OCI-LY1 (cell line): ENCODE measurements around the gene ZNF354C.

Source experiments
- H2AFZ ChIP-seq: fragments of 200-600 bp; sonication (generic), shearing (Covaris generic); 2 replicates; pipeline ENCODE4 v1.6.0; 2014; ENCODE audit warnings: antibody characterized with exemption, mild to moderate bottlenecking, low read length
- H3F3A ChIP-seq: fragments of 200-600 bp; sonication (generic), shearing (Covaris generic); 2 replicates; pipeline ENCODE4 v1.6.0; 2014; ENCODE audit warnings: mild to moderate bottlenecking, antibody characterized with exemption, low read length, moderate library complexity; ENCODE audit not compliant: insufficient read depth
- H3K27ac ChIP-seq: fragments of 200-600 bp; sonication (generic); 2 replicates; pipeline ENCODE4 v1.5.1; 2014; ENCODE audit warnings: low read length, mixed run types, mild to moderate bottlenecking, low read depth; ENCODE audit not compliant: poor library complexity, severe bottlenecking
- H3K27me3 ChIP-seq: fragments of 200-600 bp; sonication (generic); 2 replicates; pipeline ENCODE4 v1.6.0; 2014; ENCODE audit warnings: antibody characterized with exemption, mild to moderate bottlenecking, low read length, moderate library complexity; ENCODE audit not compliant: insufficient read depth
- H3K36me3 ChIP-seq: fragments of 200-600 bp; sonication (generic); 2 replicates; pipeline ENCODE4 v1.6.1; 2014; ENCODE audit warnings: mild to moderate bottlenecking, antibody characterized with exemption, low read length, moderate library complexity, mixed read lengths; ENCODE audit not compliant: insufficient read depth
- H3K4me1 ChIP-seq: fragments of 200-600 bp; sonication (generic); 2 replicates; pipeline ENCODE4 v1.5.1; 2014; ENCODE audit warnings: mild to moderate bottlenecking, low read length, moderate library complexity; ENCODE audit not compliant: insufficient read depth, severe bottlenecking
- H3K4me2 ChIP-seq: fragments of 200-600 bp; sonication (generic), shearing (Covaris generic); 2 replicates; pipeline ENCODE4 v1.6.1; 2014; ENCODE audit warnings: low read length
- H3K4me3 ChIP-seq: fragments of 200-600 bp; sonication (generic); 2 replicates; pipeline ENCODE4 v1.5.1; 2014; ENCODE audit warnings: low read length, low read depth, mild to moderate bottlenecking, mixed read lengths; ENCODE audit not compliant: poor library complexity, severe bottlenecking
- H3K79me2 ChIP-seq: fragments of 200-600 bp; shearing (Covaris generic); 2 replicates; pipeline ENCODE4 v1.6.1; 2016; ENCODE audit warnings: mixed run types, low read length, mixed read lengths; ENCODE audit not compliant: insufficient read depth
- H3K9ac ChIP-seq: fragments of 200-600 bp; sonication (generic), shearing (Covaris generic); 2 replicates; pipeline ENCODE4 v1.6.1; 2014; ENCODE audit warnings: mild to moderate bottlenecking, low read length, mixed read lengths
- H3K9me2 ChIP-seq: fragments of 200-600 bp; sonication (generic), shearing (Covaris generic); 2 replicates; pipeline ENCODE4 v1.6.1; 2014; ENCODE audit warnings: low read depth, mild to moderate bottlenecking, low read length, mixed read lengths
- H3K9me3 ChIP-seq: fragments of 200-600 bp; shearing (Covaris generic); 2 replicates; pipeline ENCODE4 v1.6.1; 2014; ENCODE audit warnings: low read length, mixed read lengths
- H4K20me1 ChIP-seq: fragments of 200-600 bp; sonication (generic), shearing (Covaris generic); 2 replicates; pipeline ENCODE4 v1.6.0; 2016; ENCODE audit warnings: mild to moderate bottlenecking, low read length; ENCODE audit not compliant: insufficient read depth
- CTCF ChIP-seq: fragments of 200-600 bp; sonication (generic), shearing (Covaris generic); IDR thresholded peaks from 2 replicates; pipeline ENCODE4 v1.5.1; 2017; ENCODE audit warnings: mild to moderate bottlenecking, antibody characterized with exemption, low read length, moderate library complexity, mixed read lengths
- EZH2 ChIP-seq: fragments of 200-600 bp; sonication (generic), shearing (Covaris generic); IDR thresholded peaks from 2 replicates; pipeline ENCODE4 v1.8.0; 2017; ENCODE audit warnings: borderline replicate concordance, mixed run types, mild to moderate bottlenecking, antibody characterized with exemption, low read length, moderate library complexity, mixed read lengths

ZNF354C gene

GRCh38 chr5:179123491-179124272, 63.5 kb downstream of the ZNF354C start:
- Histone ChIP-seq H3K4me3 (no peak overlapping the region), H3K4me2 (no peak overlapping the region), H3K9me2 (no peaks in the 10 kb centered on the region), H3K27ac (no peak overlapping the region), H3K36me3 (no peaks in the 10 kb centered on the region), H3K4me1 (no peaks in the 10 kb centered on the region), H3K9me3 (no peaks in the 10 kb centered on the region), H3K27me3 (no peaks in the 10 kb centered on the region), H3K9ac (no peak overlapping the region), H2AFZ (no peak overlapping the region), H3K79me2 (no peaks in the 10 kb centered on the region), H4K20me1 (no peaks in the 10 kb centered on the region), H3F3A (no peaks in the 10 kb centered on the region)
- TF ChIP-seq EZH2 = no peak
- TF ChIP-seq CTCF = no peak

- Histone ChIP-seq H3F3A (no peaks in the 10 kb centered on the region), H4K20me1 (no peaks in the 10 kb centered on the region), H3K27me3 (no peaks in the 10 kb centered on the region), H3K4me3 (no peak overlapping the region), H3K9me3 (no peaks in the 10 kb centered on the region), H3K9ac (no peak overlapping the region), H3K4me1 (no peaks in the 10 kb centered on the region), H3K27ac (no peak overlapping the region), H3K4me2 (no peak overlapping the region), H3K36me3 (no peaks in the 10 kb centered on the region), H2AFZ (no peak overlapping the region), H3K9me2 (no peaks in the 10 kb centered on the region), H3K79me2 (no peaks in the 10 kb centered on the region)
- no peak for TF ChIP-seq CTCF
- TF ChIP-seq EZH2 = no peak
Measured at GRCh38 chr5:179124273-179124852, 64.2 kb downstream of the ZNF354C start.

- H3K27me3 ChIP-seq = no peaks in the 10 kb centered on the region
- TF ChIP-seq CTCF (no peak), EZH2 (no peak)
Measured at GRCh38 chr5:179124853-179125788, 64.9 kb downstream of the ZNF354C start.

More at GRCh38 chr5:179124853-179125788, 64.9 kb downstream of the ZNF354C start:
- H3K9me3 ChIP-seq = no peaks in the 10 kb centered on the region
- H3F3A ChIP-seq = no peaks in the 10 kb centered on the region
- H3K9me2 ChIP-seq = no peaks in the 10 kb centered on the region
- H3K9ac ChIP-seq = no peak overlapping the region
- H3K4me3 ChIP-seq = no peak overlapping the region
- H2AFZ ChIP-seq = no peak overlapping the region
- H4K20me1 ChIP-seq = no peaks in the 10 kb centered on the region
- no peak overlapping the region for H3K4me2 ChIP-seq
- no peaks in the 10 kb centered on the region for H3K79me2 ChIP-seq
- no peaks in the 10 kb centered on the region for H3K36me3 ChIP-seq
- H3K4me1 ChIP-seq = no peaks in the 10 kb centered on the region
- H3K27ac ChIP-seq = no peak overlapping the region
